Upper lobe of left lung (tissue), 4 donors: Measurements from ENCODE around the gene PRKCZ.

ENCODE experiments used
- CTCF ChIP-seq, 6 experiments: fragments of 450-650 bp in 4 of 6; fragments of 200-600 bp in 2 of 6; sonication (generic) in 2 of 6; IDR thresholded peaks; one replicate each; pipeline ENCODE4 v1.5.1; 2016 to 2019; ENCODE audit warnings: antibody characterized with exemption in 6 of 6
- POLR2A ChIP-seq, 4 donors: fragments of 450-650 bp; IDR thresholded peaks; one replicate each; pipeline ENCODE4 v1.5.1; 2016 to 2017; ENCODE audit warnings: antibody characterized with exemption in 4 of 4, mild to moderate bottlenecking in 2 of 4
- POLR2AphosphoS5 ChIP-seq, 2 donors: sonication (generic); formaldehyde crosslinking; IDR thresholded peaks; one replicate each; pipeline ENCODE4 v1.5.1; 2017; ENCODE audit warnings: antibody characterized with exemption in 2 of 2

DNA sequence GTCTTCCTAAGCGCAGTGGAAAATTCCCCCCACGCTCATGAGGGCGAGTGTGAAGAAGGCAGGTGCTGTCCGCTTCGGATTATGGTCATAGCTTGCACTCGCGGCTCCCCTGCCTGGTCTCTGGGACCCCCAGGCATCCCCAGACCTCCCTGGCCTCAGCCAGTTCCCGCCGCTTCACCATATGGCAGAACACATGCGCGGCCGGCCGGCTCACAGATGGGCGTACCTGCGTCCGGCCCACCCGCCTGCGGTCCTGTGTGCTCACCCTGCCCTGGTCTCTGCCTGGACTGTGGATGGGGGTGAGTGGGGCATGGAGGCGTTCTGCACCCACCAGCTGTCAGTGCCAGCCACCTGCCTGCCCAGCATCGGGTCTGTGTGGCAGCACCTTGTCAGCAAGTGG lies 34.1 kb downstream of the PRKCZ start:
- TF ChIP-seq POLR2A (IDR thresholded peaks at IDR 0.05) (no peak), POLR2AphosphoS5 (IDR thresholded peaks at IDR 0.05) (no peak), CTCF (IDR thresholded peaks at IDR 0.05) (no peak)
